HT1080 (cell line): ENCODE data around the gene MYO1B. TPM values are rescaled to one million over a fixed set of nuclear protein-coding genes. Genes with fewer than 3 reads are reported as not detected.

ENCODE experiments used
- DNase-seq: peaks from one replicate; pipeline ENCODE4 v3.0.0-alpha.2; 2015; ENCODE audit warnings: low read depth
- total RNA-seq: library from RNA; depleted of rRNA; stranded (reverse); fragments of >200 nt; shearing (Covaris generic); gene quantifications from 2 replicates; pipeline ENCODE4 v1.2.3, GENCODE V29; 2014

The MYO1B gene
- total RNA-seq, 1 experiment from 2014 or later: 93.6 TPM

DNA sequence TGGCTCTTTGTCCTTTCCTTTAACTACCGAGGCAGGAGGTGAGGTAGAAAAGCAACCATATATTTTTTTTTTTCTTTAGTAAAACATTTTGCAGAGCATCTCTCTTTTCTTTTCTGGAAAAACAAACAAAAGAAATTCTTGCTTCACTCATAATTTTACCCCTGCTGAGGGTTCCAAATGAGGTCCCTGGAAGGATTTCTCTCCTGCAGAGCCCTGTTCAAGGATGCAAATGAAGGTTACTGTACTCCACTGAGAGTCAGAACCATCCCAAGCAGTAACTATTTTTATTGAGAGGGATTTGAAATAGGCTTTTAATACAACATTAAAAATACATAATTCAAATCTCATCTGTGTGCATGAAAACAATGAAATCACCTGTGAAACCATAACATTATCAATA is 19.5 kb upstream of the MYO1B start:
- no peak for DNase-seq

GRCh38 chr2:191226196-191226595 is 19.0 kb upstream of the MYO1B start:
- no peak for DNase-seq

- no peak for DNase-seq
Observed at GRCh38 chr2:191228333-191228732, 16.9 kb upstream of the MYO1B start.

- no peak for DNase-seq
Observed at GRCh38 chr2:191228861-191229260, 16.3 kb upstream of the MYO1B start.

- DNase-seq: peak; percentile 92
Observed at GRCh38 chr2:191230174-191230573, 15.0 kb upstream of the MYO1B start.

- no peak for DNase-seq
Observed at GRCh38 chr2:191231995-191232394, 13.2 kb upstream of the MYO1B start.

- no peak for DNase-seq
Observed at GRCh38 chr2:191233533-191233932, 11.7 kb upstream of the MYO1B start.

DNA sequence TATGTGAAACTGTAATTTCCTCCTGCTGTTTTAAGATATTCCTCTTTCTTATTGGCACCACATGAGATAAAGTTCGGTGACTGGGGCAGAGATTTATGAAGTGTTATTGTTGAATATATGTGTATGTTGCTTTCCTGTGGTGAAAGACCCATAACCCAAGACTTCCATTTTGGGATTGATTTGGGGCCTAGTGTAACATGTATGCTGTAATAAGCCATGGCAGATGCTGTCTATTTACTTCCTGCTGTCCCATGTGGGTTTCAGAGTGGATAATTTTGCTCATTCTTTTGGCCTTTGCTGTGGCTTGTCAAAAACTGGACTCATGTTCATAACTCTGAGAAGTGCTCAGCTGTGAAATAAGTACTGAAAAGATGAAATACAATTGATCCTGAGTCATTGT is 10.8 kb upstream of the MYO1B start:
- no peak for DNase-seq

- DNase-seq: no peak
Observed at GRCh38 chr2:191240871-191241270, 4.3 kb upstream of the MYO1B start.

- DNase-seq: no peak
Observed at GRCh38 chr2:191241418-191241817, 3.8 kb upstream of the MYO1B start.

- DNase-seq: no peak
Observed at GRCh38 chr2:191243154-191243553, 2.0 kb upstream of the MYO1B start.

- DNase-seq: no peak
Observed at GRCh38 chr2:191244350-191244749, 854 bp upstream of the MYO1B start.

- peak; percentile 77 for DNase-seq
Observed at GRCh38 chr2:191245869-191246531, 796 bp downstream of the MYO1B start.

GRCh38 chr2:191246820-191247380 is 1.7 kb downstream of the MYO1B start:
- no peak for DNase-seq

- DNase-seq: peak; percentile 90
Observed at GRCh38 chr2:191247381-191248057, 2.3 kb downstream of the MYO1B start.

DNA sequence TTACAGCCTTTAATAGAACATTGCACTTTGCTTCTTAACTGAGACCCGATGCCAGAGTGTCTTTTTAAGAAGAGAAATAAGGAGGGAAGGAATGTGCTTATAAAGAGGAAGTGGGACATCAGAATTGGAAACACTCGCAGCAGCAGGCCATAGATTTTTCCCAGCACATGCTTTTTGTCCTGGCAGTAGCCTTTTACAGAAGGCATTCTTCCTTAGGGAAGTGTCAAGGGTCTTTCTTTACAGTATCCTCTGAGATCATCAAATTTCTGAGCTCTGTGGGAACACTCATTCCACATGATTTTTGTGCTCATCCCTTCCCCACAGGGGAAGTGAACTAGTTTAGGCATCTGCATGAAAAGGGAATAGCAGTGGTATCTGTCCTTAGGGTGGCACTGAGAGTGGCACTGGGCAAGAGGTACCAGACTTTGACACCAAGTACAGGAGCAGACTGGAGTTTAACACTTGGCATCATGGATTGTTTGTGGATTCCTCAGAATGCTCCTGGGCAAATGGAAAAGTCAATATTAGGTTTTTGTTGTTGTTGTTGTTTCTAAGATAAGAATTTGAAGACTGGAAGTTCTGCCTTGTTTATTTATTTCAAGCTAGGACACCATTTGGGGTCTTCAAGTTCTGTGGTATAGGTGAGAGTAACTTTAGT is 4.1 kb downstream of the MYO1B start:
- DNase-seq: no peak

DNA sequence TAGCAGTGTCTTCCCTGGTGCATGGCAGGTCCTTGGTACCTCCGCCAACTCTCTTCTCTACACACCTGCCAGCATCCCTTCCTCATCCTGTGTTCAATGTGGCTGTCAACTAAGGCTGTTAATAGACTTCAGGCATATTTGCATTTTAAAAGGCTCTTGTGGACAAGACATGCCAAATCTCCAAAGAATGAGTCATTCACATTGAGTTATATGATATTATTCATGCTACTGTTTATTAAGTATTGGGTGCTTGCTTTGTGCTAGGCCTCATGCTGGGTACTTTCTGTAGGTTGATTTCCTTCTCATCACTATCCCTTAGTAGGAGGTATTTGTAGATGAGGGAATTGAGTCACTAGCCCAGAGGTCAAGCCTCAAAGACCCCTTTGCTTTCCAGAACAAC is 5.2 kb downstream of the MYO1B start:
- DNase-seq: no peak

DNA sequence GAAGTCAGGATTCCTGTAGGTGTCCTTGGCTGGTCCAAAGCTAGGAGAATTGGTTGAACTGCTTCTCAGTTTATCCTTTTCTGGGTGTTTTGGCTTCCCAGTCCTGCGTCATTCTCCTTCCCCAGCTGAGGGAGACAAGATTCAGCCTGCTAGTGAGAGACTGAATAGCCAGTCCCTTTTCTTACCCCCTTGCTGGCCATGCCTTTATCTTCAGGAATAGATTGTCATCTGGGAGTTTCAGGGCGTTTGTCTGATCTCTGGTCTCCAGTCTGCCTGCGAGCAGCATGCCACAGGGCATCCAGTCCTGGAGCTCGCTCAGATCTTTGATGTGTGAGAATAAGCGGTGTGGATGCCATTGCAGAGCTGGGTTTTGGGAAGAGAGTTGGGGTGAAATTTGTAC is 5.8 kb downstream of the MYO1B start:
- DNase-seq: no peak

DNA sequence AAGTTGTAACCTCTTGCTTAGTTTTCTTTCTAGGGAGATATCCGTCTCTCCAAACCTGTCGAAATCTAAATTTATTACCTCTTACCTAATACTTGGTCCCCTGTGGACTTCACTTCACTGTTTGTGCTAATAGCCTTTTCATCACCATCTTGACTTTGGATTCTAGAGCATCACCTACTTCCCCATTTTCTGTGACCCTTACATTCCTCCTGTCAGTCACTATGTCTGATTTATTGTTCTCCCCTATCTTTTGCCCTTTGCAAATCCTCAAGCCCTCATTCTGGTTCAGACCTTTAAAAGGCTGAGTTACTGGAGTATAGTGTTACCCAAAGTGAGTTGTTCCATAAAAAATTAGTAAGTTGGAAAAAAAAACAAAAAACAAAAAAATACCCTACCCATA is 7.5 kb downstream of the MYO1B start:
- DNase-seq: no peak

DNA sequence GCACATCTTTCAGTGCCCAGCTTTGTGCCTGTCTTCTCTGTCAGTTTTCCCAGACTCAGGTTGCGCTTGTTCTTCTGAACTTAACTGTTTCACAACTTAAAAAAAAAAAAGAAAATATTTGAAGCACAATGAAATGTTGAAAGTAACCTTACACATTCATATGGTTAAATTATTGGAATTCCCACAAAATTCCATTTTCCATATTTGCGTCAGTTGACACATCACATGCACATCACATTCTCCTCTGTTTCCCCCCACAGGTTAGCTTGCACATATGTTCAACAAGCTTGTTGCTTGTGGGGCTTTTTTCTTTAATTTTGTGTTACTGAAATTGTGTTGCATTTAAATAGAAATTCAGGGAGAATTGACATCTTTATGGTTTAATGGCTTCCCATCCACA is 8.3 kb downstream of the MYO1B start:
- no peak for DNase-seq

DNA sequence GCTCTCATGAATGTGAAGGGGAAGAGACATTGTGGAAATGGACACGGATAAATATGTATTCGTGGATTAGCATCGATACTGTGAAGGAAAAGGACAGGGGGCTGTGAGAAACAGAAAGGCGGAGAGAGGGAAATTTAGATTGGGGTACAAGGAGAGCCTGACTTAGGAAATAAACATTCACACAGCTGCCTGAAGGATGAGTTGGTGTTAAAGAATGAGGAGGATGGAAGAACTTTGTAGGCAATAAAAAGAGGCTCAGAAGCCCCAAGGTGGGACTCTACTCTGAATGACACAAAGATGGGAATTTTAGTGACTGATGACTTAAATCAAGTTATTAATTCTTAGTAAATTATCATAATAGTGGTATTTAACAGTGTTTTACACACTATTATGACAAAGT is 10.1 kb downstream of the MYO1B start:
- no peak for DNase-seq

- DNase-seq: no peak
Observed at GRCh38 chr2:191255756-191256312, 10.6 kb downstream of the MYO1B start.
